ENCODE measurements around the gene LSM3.

The LSM3 gene

DNA sequence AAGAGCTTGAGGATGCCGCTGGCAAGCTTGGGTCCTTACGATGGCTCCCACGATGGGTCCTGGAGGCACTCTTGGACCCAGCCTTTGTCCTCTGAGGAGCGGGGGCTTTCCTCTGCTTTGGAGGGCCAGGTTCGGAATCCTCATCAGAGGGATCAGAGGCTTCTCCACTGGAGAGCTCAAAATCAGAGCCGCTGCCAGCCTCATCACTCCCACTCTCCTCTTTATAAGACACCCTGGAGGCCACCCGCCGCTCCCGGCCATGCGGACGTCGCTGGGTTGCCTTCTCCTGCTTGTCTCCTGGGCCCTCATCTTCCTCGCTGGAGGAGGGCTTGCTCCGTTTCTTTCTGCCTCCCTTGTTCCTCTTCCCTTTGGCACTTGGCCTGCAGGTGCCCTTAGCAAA is 20.2 kb upstream of the LSM3 start:
- TF ChIP-seq POLR2AphosphoS5 (IDR thresholded peaks at IDR 0.05; ENCODE audit: low read depth) (no peak), CTCF (IDR thresholded peaks at IDR 0.05; ENCODE audit: insufficient read depth, low read length) (no peak), REST (IDR thresholded peaks at IDR 0.05; ENCODE audit: insufficient replicate concordance, low read depth) (no peak), GABPA (IDR thresholded peaks at IDR 0.05; ENCODE audit: low read depth) (no peak), SPI1 (IDR thresholded peaks at IDR 0.05; ENCODE audit: borderline replicate concordance, low read depth) (no peak)
- Histone ChIP-seq H3K27me3 (ENCODE audit: insufficient read depth, poor library complexity, severe bottlenecking) (no peaks in the 10 kb centered on the region), H3K4me3 (replicated peaks; ENCODE audit: insufficient read depth, low read length) (no peak overlapping the region), H3K27ac (replicated peaks) (no peak overlapping the region)
- DNase-seq (ENCODE audit: low read depth in 1 of 2, low spot score in 1 of 2) = no peak

- no peak for TF ChIP-seq POLR2AphosphoS5 (IDR thresholded peaks at IDR 0.05; ENCODE audit: low read depth)
- TF ChIP-seq REST (IDR thresholded peaks at IDR 0.05; ENCODE audit: insufficient replicate concordance, low read depth) = no peak
- no peak for TF ChIP-seq CTCF (IDR thresholded peaks at IDR 0.05; ENCODE audit: insufficient read depth, low read length)
- no peak for DNase-seq (ENCODE audit: low read depth in 1 of 2, low spot score in 1 of 2)
- no peak overlapping the region for H3K4me3 ChIP-seq (replicated peaks; ENCODE audit: insufficient read depth, low read length)
- H3K27ac ChIP-seq (replicated peaks) = no peak overlapping the region
- H3K27me3 ChIP-seq (ENCODE audit: insufficient read depth, poor library complexity, severe bottlenecking) = no peaks in the 10 kb centered on the region
Observed at GRCh38 chr3:14159426-14159825, 19.2 kb upstream of the LSM3 start.

DNA sequence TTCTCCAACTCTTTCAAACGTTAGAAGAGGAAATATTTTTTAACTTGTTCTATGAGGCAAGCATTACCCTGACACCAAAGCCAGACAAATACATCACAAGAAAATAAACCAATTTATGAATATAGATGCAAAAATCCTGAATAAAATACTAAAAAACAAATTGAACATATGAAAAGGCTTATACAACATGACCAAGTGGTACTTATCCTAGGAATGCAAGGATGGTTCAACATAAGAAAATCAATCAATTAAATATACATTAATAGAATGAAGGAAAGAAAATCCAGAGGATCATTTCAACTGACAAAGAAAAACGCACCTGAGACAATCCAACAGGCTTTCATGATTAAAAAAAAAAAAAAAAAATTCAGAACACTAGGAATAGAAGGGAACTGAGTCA is 17.3 kb upstream of the LSM3 start:
- no peak for TF ChIP-seq CTCF (IDR thresholded peaks at IDR 0.05; ENCODE audit: insufficient read depth, low read length)
- no peak for TF ChIP-seq POLR2AphosphoS5 (IDR thresholded peaks at IDR 0.05; ENCODE audit: low read depth)
- TF ChIP-seq REST (IDR thresholded peaks at IDR 0.05; ENCODE audit: insufficient replicate concordance, low read depth) = no peak
- no peak for TF ChIP-seq GABPA (IDR thresholded peaks at IDR 0.05; ENCODE audit: low read depth)
- no peak for TF ChIP-seq SPI1 (IDR thresholded peaks at IDR 0.05; ENCODE audit: borderline replicate concordance, low read depth)
- H3K4me3 ChIP-seq (replicated peaks; ENCODE audit: insufficient read depth, low read length) = no peak overlapping the region

More for the DNA sequence above, 17.3 kb upstream of the LSM3 start:
- no peak for DNase-seq (ENCODE audit: low read depth in 1 of 2, low spot score in 1 of 2)
- no peak overlapping the region for H3K27ac ChIP-seq (replicated peaks)
- H3K27me3 ChIP-seq (ENCODE audit: insufficient read depth, poor library complexity, severe bottlenecking) = no peaks in the 10 kb centered on the region
